Progenitor cell of endocrine pancreas (in vitro differentiated cells): Measurements from ENCODE around the gene FGFBP2. TPM values are rescaled to one million over a fixed set of nuclear protein-coding genes. Genes with fewer than 3 reads are reported as not detected.
"Not testable (repeated sequence)": the region's sequence is repeated elsewhere in the genome, so short reads cannot be mapped to it uniquely, and the experiment has no call there.

Experiments used
- DNase-seq: peaks from one replicate; pipeline ENCODE4 v3.0.0; 2021; ENCODE audit warnings: low spot score; ENCODE audit not compliant: unreplicated experiment
- H3K27ac Mint-ChIP-seq: 2 replicates; pipeline ENCODE4 v1.8.0; 2021; ENCODE audit warnings: mild to moderate bottlenecking, moderate library complexity, mixed read lengths
- H3K27me3 Mint-ChIP-seq: 2 replicates; pipeline ENCODE4 v1.8.0; 2021; ENCODE audit warnings: mixed read lengths
- H3K36me3 Mint-ChIP-seq: 2 replicates; pipeline ENCODE4 v1.8.0; 2022; ENCODE audit warnings: mixed read lengths; ENCODE audit not compliant: insufficient read depth
- H3K4me1 Mint-ChIP-seq: 2 replicates; pipeline ENCODE4 v1.8.0; 2021; ENCODE audit warnings: low read depth, mixed read lengths
- H3K4me3 Mint-ChIP-seq: 2 replicates; pipeline ENCODE4 v1.8.0; 2021; ENCODE audit warnings: low read depth, mild to moderate bottlenecking, moderate library complexity, mixed read lengths
- H3K9me3 Mint-ChIP-seq: 2 replicates; pipeline ENCODE4 v1.8.0; 2021; ENCODE audit warnings: low read depth, mixed read lengths
- total RNA-seq: library from RNA; stranded (reverse); gene quantifications from 2 replicates; pipeline ENCODE4 v1.2.1, GENCODE V29; 2021
- TF ChIP-seq, protein P1 (sequence below): fragments of 200-600 bp; sonication (generic); IDR thresholded peaks from one replicate; pipeline ENCODE4 v1.5.0; 2021; ENCODE audit warnings: antibody characterized with exemption, mild to moderate bottlenecking; ENCODE audit not compliant: unreplicated experiment

Gene FGFBP2
- total RNA-seq, 1 donor from 2014 or later, result not detected

DNA sequence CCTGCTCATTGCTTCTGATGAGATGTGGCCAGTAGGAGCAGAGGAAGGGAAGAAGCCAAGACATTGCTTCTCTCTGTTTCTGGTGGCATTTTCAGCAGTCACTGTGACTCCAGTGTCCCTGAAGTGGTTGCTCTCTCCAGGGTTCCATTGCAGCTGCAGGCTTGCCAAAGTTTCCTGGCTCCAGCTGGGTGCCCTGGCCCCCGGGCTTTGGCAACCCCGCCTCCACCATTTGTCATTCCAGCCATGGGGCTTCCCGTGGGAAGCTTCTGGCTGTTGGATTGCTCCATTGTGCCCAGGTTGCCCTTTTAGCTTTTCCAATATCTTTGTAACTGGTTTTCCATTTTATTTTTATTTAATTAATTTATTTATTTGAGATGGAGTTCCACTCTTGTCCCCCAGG, 37.1 kb downstream of the FGFBP2 start:
- Mint-ChIP-seq H3K4me1 (no peaks in the 10 kb centered on the region), H3K9me3 (no peaks in the 10 kb centered on the region), H3K36me3 (no peaks in the 10 kb centered on the region), H3K27me3 (peaks cover 17% of the 10 kb centered on the region), H3K27ac (no peak overlapping the region), H3K4me3 (no peak overlapping the region)
- TF ChIP-seq, protein P1, sequence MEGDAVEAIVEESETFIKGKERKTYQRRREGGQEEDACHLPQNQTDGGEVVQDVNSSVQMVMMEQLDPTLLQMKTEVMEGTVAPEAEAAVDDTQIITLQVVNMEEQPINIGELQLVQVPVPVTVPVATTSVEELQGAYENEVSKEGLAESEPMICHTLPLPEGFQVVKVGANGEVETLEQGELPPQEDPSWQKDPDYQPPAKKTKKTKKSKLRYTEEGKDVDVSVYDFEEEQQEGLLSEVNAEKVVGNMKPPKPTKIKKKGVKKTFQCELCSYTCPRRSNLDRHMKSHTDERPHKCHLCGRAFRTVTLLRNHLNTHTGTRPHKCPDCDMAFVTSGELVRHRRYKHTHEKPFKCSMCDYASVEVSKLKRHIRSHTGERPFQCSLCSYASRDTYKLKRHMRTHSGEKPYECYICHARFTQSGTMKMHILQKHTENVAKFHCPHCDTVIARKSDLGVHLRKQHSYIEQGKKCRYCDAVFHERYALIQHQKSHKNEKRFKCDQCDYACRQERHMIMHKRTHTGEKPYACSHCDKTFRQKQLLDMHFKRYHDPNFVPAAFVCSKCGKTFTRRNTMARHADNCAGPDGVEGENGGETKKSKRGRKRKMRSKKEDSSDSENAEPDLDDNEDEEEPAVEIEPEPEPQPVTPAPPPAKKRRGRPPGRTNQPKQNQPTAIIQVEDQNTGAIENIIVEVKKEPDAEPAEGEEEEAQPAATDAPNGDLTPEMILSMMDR, result no peak
- no peak for DNase-seq

DNA sequence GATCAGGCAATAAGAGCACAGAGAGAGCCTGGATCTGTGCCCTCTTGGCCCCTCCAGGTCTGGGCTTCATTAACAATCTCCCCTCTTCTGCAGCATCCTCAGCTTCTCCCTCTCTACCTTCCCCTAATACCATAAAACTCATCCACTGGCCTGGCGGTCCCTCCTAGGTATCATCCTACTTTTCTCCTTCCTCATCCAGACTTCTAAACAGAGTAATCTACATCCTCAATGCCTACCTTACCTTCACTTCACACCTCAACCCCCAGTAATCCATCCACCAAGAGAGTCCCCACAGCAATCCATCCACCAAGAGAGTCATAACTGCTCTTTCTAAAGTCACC, 41.4 kb downstream of the FGFBP2 start:
- no peaks in the 10 kb centered on the region for H3K9me3 Mint-ChIP-seq
- no peaks in the 10 kb centered on the region for H3K4me1 Mint-ChIP-seq
- TF ChIP-seq, protein P1, result no peak
- no peak overlapping the region for H3K27ac Mint-ChIP-seq
- DNase-seq, result no peak
- no peak overlapping the region for H3K4me3 Mint-ChIP-seq
- H3K36me3 Mint-ChIP-seq, result no peaks in the 10 kb centered on the region
- peaks cover 17% of the 10 kb centered on the region for H3K27me3 Mint-ChIP-seq

DNA sequence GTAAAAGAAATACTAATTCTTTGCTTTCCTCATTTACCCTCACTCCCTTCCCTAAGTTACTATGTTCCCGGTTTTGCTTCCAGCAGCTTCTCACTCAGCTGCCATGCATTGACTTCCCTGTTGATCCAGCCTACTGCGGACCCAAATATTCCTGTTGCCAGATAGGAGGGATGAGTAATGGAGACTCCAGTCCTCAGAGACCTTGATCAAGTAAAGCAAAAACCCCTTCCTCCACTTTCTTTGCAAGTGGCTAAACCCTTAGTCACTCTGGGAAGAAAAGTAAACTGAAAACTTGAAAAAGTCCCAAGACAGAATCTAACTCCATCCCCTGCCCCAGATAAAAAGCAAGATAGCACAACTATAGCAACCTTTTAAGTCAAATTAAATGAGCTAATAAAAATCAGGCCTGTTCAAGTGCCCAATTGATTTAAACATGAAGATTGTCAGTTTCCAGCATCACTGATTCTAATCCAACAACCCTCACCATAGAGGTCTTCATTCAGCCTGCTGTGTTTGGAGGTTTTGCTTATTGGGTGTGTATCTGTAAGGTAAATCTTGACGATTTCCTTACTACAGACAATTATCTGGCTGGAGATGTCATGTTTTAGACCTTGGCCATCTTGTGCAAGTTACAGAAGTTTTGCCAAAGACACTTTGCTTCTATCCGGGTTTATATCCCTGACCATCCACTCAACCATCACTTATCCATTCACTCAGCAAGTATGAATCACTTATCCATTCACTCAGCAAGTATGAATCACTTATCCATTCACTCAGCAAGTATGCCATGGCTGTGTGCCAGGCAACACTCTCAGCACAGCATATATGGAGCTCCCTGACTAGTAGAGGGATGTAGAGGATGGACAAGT, 42.0 kb downstream of the FGFBP2 start:
- Mint-ChIP-seq H3K27me3 (peaks cover 17% of the 10 kb centered on the region), H3K9me3 (peaks cover 1% of the 10 kb centered on the region), H3K36me3 (no peaks in the 10 kb centered on the region), H3K4me1 (no peaks in the 10 kb centered on the region), H3K4me3 (no peak overlapping the region), H3K27ac (no peak overlapping the region)
- DNase-seq, result no peak
- TF ChIP-seq, protein P1, result no peak

DNA sequence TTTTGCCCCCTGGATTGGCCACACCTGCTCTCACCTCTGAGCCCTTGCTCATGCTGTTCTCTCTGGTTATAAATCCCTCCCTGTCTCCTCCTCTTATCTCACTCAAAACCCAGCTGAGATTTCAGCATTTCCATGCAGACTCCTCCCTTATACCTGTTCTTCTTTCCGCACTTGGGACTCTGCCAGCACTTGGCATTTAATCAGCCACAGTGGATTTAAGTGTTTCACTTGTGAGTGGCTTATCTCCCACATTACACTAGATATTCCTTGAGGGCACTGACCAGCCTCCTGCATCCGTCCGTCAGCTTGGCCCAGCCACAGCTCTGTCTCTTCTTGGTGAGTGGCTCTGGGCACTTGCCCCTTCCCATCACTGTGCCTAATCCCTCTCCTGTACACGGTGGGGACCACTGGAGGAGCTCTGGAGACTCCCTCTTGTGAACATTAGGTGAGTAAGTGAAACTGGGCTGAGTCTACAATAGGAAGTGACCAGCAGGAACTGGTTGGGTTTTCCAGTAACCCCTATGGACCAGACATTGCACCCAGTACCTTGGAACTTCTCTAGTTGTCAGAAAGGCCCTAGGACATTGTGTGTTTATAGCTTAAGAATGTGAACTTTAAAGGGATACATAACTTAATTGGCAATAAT, 44.4 kb downstream of the FGFBP2 start:
- peaks cover 4% of the 10 kb centered on the region for H3K9me3 Mint-ChIP-seq
- no peaks in the 10 kb centered on the region for H3K36me3 Mint-ChIP-seq
- no peak for DNase-seq
- H3K27me3 Mint-ChIP-seq, result peaks cover 11% of the 10 kb centered on the region
- no peak overlapping the region for H3K4me3 Mint-ChIP-seq
- no peak overlapping the region for H3K27ac Mint-ChIP-seq
- H3K4me1 Mint-ChIP-seq, result no peaks in the 10 kb centered on the region
- TF ChIP-seq, protein P1, result no peak

DNA sequence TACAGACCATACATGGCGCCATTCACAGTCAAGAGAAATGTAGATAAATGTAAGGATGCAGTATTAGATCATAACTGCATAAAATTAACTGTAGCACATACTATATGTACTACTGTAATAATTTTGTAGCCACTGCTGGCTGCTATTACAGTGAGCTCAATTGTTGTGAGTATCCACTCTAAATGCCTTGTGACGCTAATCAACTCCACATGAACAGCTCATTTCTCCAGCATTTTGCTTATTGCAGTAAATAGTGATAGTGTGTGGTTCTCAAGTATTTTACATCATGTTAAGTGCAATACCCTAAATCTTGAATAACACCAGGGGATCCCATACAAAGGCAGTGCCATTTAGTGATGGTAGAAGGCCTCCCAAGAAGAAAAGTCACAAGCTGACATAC, 45.7 kb downstream of the FGFBP2 start:
- Mint-ChIP-seq H3K9me3 (peaks cover 4% of the 10 kb centered on the region), H3K4me3 (no peak overlapping the region), H3K4me1 (peaks cover 6% of the 10 kb centered on the region), H3K36me3 (no peaks in the 10 kb centered on the region), H3K27ac (no peak overlapping the region), H3K27me3 (peaks cover 10% of the 10 kb centered on the region)
- TF ChIP-seq, protein P1, result no peak
- no peak for DNase-seq

DNA sequence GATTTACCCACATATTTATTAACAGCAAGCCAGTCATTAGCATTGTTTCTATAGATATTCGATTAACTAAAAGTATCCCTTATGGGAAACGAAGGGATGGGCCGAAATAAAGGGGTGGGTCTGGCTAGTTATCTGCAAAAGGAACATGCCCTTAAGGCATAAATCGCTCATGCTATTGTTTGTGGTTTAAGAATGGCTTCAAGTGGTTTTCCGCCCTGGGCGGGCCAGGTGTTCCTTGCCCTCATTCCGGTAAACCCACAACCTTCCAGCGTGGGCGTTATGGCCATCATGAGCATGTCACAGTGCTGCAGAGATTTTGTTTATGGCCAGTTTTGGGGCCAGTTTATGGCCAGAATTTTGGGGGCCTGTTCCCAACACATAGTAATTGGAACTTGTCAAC, 46.6 kb downstream of the FGFBP2 start:
- H3K9me3 Mint-ChIP-seq, H3K4me1 Mint-ChIP-seq, H3K27ac Mint-ChIP-seq, H3K27me3 Mint-ChIP-seq, DNase-seq, H3K36me3 Mint-ChIP-seq, H3K4me3 Mint-ChIP-seq: not testable (repeated sequence)
